Esophagus muscularis mucosa (tissue), 4 donors: ENCODE measurements around the gene CARHSP1.

Source experiments
- CTCF ChIP-seq, 3 experiments: fragments of 200-600 bp in 2 of 3; fragments of 450-650 bp in 1 of 3; sonication (generic) in 2 of 3; IDR thresholded peaks; one replicate each; pipeline ENCODE4 v1.5.1; 2017 to 2019; ENCODE audit warnings: antibody characterized with exemption in 3 of 3, mild to moderate bottlenecking in 2 of 3, moderate library complexity in 1 of 3
- EP300 ChIP-seq: sonication (generic); formaldehyde crosslinking; IDR thresholded peaks from one replicate; pipeline ENCODE4 v1.6.1; 2017; ENCODE audit warnings: antibody characterized with exemption
- POLR2A ChIP-seq: fragments of 450-650 bp; IDR thresholded peaks from one replicate; pipeline ENCODE4 v1.6.1; 2017; ENCODE audit warnings: antibody characterized with exemption, moderate library complexity, mild to moderate bottlenecking, low read depth
- POLR2AphosphoS5 ChIP-seq, 2 donors: sonication (generic); formaldehyde crosslinking; IDR thresholded peaks; one replicate each; pipeline ENCODE4 v1.6.1; 2017; ENCODE audit warnings: antibody characterized with exemption in 2 of 2

- no peak for TF ChIP-seq POLR2A
- TF ChIP-seq CTCF (IDR thresholded peaks at IDR 0.05), result no peak
- no peak for TF ChIP-seq POLR2AphosphoS5 (IDR thresholded peaks at IDR 0.05)
- TF ChIP-seq EP300, result no peak
Observed at GRCh38 chr16:8828541-8829165, 40.2 kb downstream of the CARHSP1 start.
